HFFc6 (cell line): Measurements from ENCODE around the gene CRB2. TPM values are rescaled to one million over a fixed set of nuclear protein-coding genes. Genes with fewer than 3 reads are reported as not detected.

Experiments used
- DNase-seq: peaks from one replicate; pipeline ENCODE4 v3.0.0-alpha.2; 2018
- H3K27ac Mint-ChIP-seq: 2 replicates; pipeline ENCODE4 v1.8.0; 2020; ENCODE audit warnings: mild to moderate bottlenecking, mixed read lengths
- H3K27me3 Mint-ChIP-seq: 2 replicates; pipeline ENCODE4 v1.8.0; 2021; ENCODE audit warnings: mild to moderate bottlenecking, moderate library complexity, mixed read lengths; ENCODE audit not compliant: insufficient read depth
- H3K36me3 Mint-ChIP-seq: 2 replicates; pipeline ENCODE4 v1.8.0; 2021; ENCODE audit warnings: low read depth, mixed read lengths
- H3K4me1 Mint-ChIP-seq: 2 replicates; pipeline ENCODE4 v1.8.0; 2020; ENCODE audit warnings: low read depth, mixed read lengths
- H3K4me3 Mint-ChIP-seq: 2 replicates; pipeline ENCODE4 v1.8.0; 2020; ENCODE audit warnings: mild to moderate bottlenecking, moderate library complexity, mixed read lengths
- H3K9me3 Mint-ChIP-seq: 2 replicates; pipeline ENCODE4 v1.8.0; 2020; ENCODE audit warnings: mild to moderate bottlenecking, mixed read lengths
- total RNA-seq, 6 experiments: library from RNA; stranded (reverse); fragmentation: NEBNext Ultra II Directional; extraction: Animal tissue kit (Norgen Biotek cat#: 25700); gene quantifications; 2 replicates in 1 of 6; 3 replicates in 5 of 6; pipeline ENCODE4 v1.2.3, GENCODE V29; 2021
- TF ChIP-seq, protein P1 (sequence below): fragments of 200-600 bp; sonication (generic); IDR thresholded peaks from 2 replicates; pipeline ENCODE4 v1.5.0; 2021; ENCODE audit warnings: antibody characterized with exemption, mild to moderate bottlenecking

CRB2 gene
- total RNA-seq, 6 experiments from 2014 or later: not detected

DNA sequence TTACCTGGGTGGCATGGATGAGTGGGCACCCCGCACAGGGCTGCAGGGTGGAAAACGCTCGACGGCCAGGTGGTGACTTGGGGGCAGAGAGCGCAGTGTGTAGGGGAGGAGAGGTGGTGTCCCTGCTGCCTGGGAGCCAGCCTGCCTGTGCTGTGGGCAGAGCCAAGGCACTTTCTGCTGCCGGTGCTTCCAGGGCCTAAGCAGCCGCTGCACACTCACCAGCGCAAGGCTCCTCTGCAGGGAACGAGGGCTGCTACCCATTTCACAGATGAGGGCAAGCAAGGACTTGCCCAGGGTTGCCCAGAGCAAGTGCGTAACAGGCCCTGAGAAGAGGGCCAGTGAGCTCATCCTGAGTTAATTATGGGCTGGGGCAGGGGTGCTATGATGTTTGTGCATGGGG is 62.5 kb downstream of the CRB2 start:
- Mint-ChIP-seq H3K27ac (no peak overlapping the region), H3K9me3 (no peaks in the 10 kb centered on the region), H3K27me3 (no peaks in the 10 kb centered on the region), H3K36me3 (peaks cover 6% of the 10 kb centered on the region; the same call in 1 of the 2 replicates), H3K4me1 (no peaks in the 10 kb centered on the region), H3K4me3 (no peak overlapping the region)
- no peak for DNase-seq
- TF ChIP-seq, protein P1, sequence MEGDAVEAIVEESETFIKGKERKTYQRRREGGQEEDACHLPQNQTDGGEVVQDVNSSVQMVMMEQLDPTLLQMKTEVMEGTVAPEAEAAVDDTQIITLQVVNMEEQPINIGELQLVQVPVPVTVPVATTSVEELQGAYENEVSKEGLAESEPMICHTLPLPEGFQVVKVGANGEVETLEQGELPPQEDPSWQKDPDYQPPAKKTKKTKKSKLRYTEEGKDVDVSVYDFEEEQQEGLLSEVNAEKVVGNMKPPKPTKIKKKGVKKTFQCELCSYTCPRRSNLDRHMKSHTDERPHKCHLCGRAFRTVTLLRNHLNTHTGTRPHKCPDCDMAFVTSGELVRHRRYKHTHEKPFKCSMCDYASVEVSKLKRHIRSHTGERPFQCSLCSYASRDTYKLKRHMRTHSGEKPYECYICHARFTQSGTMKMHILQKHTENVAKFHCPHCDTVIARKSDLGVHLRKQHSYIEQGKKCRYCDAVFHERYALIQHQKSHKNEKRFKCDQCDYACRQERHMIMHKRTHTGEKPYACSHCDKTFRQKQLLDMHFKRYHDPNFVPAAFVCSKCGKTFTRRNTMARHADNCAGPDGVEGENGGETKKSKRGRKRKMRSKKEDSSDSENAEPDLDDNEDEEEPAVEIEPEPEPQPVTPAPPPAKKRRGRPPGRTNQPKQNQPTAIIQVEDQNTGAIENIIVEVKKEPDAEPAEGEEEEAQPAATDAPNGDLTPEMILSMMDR: no peak

DNA sequence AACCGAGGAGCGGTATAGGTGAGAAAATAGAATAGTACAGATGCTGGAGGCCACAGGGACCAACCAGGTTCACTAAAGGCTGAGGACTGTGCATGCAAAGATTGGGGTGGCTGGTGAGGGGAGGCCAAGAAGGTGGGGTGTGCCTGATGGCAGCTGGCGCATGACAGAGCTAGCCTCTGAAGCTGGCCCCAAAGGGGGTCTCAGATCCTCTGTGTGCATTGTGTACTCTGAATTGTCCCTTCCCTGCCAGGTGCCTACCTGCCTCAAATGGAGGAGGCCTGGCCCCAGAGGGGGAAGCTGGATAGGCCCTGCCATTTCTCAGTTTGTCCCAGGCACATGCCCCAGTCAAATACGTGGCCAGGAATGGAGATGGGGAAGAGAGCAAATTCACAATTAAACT is 63.1 kb downstream of the CRB2 start:
- Mint-ChIP-seq H3K36me3 (peaks cover 6% of the 10 kb centered on the region; the same call in 1 of the 2 replicates), H3K4me3 (no peak overlapping the region), H3K27ac (no peak overlapping the region), H3K9me3 (no peaks in the 10 kb centered on the region), H3K4me1 (no peaks in the 10 kb centered on the region), H3K27me3 (no peaks in the 10 kb centered on the region)
- DNase-seq: no peak
- TF ChIP-seq, protein P1: no peak

DNA sequence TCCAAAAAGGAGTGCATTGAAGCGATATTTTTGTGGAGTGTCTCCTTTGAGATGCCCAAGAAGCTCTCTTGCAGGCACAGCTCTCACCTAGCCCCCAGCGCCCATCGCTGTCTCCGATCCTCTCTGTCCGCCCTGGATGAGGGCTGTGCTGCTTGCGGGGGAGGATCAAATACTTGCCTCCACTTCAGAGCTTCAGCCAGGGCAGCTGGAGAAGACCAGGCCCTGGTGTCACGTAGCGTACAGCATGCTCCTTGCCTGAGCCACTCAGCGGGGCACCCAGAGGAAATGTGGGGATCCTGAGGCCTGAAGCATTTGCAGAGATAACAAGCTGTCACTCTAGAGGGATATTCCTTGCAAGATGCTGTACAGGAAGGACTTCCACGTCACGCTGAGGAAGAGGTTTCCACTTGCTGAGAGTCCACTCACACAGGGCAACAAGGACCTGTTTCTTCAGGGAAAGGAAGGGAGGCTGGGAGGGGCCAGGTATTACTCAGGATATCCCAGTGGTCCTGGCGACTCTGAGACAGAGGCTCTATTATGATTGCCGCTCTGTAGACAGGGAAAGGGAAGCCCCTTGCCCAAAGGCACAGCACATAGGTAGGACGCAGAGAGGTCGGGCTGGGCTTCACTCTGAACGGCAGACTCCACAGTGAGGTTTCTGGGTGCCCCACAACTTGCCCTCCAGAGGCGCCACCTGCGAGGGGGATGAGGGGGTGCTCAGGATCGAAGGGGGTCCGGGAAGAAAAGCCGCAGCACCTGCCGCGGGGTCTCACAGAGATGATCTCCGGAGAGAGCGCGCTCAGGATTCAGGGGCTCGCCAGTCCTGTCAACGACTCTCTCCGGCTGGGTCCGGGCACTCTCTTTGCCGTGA is 64.0 kb downstream of the CRB2 start:
- Mint-ChIP-seq H3K4me1 (no peaks in the 10 kb centered on the region), H3K27me3 (no peaks in the 10 kb centered on the region), H3K27ac (no peak overlapping the region), H3K36me3 (peaks cover 6% of the 10 kb centered on the region; the same call in 1 of the 2 replicates), H3K9me3 (no peaks in the 10 kb centered on the region), H3K4me3 (no peak overlapping the region)
- TF ChIP-seq, protein P1: no peak
- no peak for DNase-seq

DNA sequence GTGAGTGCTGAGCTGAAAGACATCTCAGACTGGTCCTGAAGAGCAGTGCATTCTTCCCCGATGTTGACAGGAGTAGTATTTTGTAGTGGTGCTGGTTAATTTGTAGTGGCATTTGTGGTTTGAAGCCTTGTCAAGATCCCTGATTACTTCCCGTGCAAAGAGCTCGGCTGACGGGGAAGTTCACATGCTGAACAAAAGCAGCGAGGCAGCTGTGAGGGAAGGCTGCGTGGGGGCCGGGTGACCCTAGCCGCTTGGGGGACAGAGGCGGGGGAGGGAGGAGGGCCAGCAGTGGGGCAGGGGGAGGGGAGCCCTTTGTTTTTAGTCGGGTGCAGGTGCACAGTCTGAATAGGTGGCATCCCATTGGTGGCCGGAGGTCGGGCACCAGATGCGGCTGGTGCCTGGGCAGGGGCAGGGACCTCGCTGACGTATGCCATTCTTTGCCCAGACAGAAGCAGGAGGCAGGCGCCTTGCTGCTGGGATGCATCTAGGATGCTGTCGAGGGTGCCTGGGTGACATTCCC is 64.7 kb downstream of the CRB2 start:
- Mint-ChIP-seq H3K4me1 (no peaks in the 10 kb centered on the region), H3K36me3 (peaks cover 6% of the 10 kb centered on the region; the same call in 1 of the 2 replicates), H3K4me3 (no peak overlapping the region), H3K27ac (no peak overlapping the region), H3K9me3 (no peaks in the 10 kb centered on the region), H3K27me3 (no peaks in the 10 kb centered on the region)
- no peak for DNase-seq
- TF ChIP-seq, protein P1: no peak

DNA sequence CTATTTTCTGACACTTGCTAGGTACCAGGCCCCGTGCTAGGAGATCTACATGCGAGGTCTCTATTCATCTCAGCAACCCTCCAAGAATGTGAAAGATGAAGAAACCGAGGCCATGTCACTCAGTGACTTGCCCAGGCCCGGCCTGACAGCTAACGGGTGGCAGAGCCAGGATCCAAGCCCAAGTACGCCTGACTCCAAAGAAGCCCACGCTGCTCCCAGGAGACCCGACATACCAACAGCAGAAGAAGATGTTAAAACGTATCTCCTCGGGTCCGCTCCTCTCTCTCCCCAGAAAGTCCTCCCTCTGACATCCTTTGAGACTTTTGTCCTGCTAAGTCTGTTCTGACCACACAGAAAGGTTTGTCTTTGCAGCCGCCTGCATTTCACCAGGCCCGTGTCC is 65.2 kb downstream of the CRB2 start:
- TF ChIP-seq, protein P1: no peak
- Mint-ChIP-seq H3K4me3 (no peak overlapping the region), H3K27me3 (no peaks in the 10 kb centered on the region; the same call in 1 of the 2 replicates), H3K4me1 (no peaks in the 10 kb centered on the region), H3K27ac (no peak overlapping the region), H3K36me3 (peaks cover 6% of the 10 kb centered on the region; the same call in 1 of the 2 replicates), H3K9me3 (no peaks in the 10 kb centered on the region)
- DNase-seq: no peak
